GM19468 (cell line): Measurements from ENCODE around the gene BMERB1.
"Not testable (repeated sequence)": the region's sequence is repeated elsewhere in the genome, so short reads cannot be mapped to it uniquely, and the experiment has no call there.

Experiments used
- ATAC-seq: cut with Tn5 transposase; IDR thresholded peaks from one replicate; pipeline ENCODE4 v1.9.1; 2021; ENCODE audit warnings: mild to moderate bottlenecking, moderate library complexity, moderate number of reproducible peaks; ENCODE audit not compliant: unreplicated experiment; ENCODE audit errors: extremely low read depth

Gene BMERB1

DNA sequence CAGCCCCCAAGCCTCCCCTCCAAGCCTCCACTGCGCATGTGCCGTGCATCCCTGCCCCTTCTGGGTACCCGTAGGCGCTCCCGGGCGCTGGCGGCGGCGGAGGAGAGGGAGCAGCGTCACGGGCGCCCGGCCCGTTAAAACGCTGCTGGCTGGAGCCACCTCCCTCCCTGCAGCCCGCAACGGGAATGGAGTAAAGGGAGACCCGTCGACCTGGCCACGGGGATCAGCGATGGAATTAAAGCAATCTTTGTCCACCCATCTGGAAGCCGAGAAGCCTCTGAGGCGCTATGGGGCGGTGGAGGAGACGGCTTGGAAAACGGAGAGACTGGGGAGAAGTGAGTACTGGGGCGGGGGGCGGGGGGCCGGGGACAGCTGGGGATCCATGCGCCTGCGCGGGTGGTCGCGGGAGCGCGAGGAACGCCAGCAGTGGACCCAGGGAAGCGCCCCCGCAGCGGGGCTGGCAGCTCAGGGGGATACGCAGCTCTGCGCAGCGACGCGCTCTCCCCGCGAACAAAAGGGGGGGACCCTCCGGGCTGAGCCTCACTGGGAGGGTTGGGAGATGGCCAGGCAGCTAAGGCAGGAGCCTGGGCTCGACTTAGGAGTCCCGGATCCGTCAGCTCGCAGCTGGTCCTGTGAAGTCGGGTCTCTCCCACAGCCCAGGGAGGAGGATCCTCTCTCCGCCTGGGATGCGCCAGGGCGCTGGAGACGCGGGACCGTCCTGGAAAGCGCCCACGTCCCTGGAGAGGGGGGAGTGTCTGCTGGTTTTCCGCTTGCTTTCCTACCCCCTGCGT lies at the start of gene BMERB1:
Gene BMERB1 (plus strand): TSS at position 164 of the 791 bp plus-strand sequence. CDS start 66 bp downstream, at position 230.
- no peak for ATAC-seq

DNA sequence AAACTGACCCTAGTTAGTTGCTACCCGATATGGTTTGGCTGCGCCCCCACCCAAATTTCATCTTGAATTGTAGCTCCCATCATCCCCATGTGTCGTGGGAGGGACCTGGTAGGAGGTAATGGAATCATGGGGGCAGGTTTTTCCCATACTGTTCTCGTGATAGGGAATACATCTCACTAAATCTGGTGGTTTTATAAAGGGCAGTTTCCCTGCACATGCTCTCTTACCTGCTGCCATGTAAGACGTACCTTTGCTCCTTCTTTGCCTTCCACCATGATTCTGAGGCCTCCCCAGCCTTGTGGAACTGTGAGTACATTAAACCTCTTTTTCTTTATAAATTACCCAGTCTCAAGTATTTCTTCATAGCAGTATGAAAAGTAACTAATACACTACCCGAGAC lies 46.3 kb upstream of the BMERB1 start:
- ATAC-seq = not testable (repeated sequence)

DNA sequence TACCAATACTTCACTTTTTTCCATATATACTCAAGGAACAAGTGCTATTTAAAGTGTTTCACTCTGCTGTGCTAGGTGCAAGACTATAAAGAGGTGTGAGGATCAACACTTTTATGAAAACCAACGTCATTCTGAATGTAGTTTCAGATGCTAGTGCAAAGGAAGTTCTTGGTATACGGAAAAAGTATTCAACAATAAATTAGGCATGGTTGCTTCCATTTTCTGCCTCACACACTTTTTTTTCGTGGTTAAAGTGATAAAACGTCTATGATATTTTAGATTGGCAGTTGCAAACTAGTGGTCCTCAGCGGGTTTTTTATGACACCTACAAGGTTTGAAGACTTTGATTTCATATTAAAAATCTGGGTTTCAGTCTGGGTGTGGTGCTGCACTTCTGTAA lies 44.5 kb upstream of the BMERB1 start:
- not testable (repeated sequence) for ATAC-seq

DNA sequence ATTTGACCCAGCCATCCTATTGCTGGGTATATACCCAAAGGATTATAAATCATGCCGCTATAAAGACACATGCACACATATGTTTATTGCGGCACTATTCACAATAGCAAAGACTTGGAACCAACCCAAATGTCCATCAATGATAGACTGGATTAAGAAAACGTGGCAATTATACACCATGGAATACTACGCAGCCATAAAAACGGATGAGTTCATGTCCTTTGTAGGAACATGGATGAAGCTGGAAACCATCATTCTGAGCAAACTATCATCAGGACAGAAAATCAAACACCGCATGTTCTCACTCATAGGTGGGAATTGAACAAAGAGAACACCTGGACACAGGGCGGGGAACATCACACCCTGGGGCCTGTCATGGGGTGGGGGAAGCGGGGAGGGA lies 41.4 kb upstream of the BMERB1 start:
- not testable (repeated sequence) for ATAC-seq

DNA sequence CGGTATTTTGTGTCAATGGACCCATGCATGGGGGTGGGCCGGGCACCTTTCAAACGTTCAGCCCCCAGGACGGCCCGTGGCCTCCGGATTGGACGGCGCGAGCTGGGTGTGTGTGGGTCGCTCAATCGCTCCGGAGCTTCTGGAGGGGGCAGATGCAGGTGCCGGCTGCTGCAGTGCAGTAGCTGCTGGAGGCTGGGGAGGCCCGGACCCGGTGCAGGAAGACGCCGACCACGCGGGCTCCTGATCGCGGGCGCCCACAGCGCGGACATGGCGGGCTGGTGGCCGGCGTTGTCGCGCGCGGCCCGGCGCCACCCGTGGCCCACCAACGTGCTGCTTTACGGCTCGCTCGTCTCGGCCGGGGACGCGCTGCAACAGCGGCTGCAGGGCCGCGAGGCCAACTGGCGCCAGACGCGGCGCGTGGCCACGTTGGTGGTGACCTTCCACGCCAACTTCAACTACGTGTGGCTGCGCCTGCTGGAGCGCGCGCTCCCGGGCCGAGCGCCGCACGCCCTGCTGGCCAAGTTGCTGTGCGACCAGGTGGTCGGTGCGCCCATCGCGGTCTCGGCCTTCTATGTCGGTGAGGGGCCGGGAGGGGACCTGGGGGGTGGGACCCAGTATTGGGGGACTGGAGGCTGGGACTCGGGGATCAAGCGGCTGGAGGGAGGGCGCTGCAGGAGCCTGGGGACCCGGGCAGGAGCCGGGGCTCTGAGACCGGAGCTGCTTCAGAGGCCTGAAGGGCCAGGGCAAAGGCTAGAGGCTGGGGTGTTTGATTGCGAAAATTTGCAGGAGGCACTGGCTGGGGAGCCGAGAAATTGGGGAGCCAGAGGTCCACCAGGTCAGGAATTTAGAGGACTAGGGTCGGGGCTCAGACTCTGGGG lies 38.5 kb upstream of the BMERB1 start, which contains the start of gene MPV17L:
Gene MPV17L (plus strand): TSS at position 124 of the 878 bp plus-strand sequence. CDS start 144 bp downstream, at position 268.
- ATAC-seq = not testable (repeated sequence)

DNA sequence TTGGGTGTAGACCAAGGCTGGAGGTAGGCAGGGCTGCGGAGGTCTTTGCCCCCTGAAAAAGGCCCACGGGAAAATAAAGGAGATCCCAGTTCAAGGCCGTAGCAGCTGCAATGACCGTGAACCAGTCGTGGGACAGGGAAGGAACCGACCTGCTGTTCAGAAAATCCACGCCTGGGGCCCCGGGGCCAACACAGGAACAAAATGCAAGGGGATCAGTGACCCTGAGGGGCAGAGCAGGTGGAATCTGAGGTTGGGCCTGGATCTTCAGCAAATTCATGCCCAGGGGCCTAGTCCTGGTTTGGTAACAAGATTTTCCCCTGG lies 37.9 kb upstream of the BMERB1 start:
- ATAC-seq = not testable (repeated sequence)

DNA sequence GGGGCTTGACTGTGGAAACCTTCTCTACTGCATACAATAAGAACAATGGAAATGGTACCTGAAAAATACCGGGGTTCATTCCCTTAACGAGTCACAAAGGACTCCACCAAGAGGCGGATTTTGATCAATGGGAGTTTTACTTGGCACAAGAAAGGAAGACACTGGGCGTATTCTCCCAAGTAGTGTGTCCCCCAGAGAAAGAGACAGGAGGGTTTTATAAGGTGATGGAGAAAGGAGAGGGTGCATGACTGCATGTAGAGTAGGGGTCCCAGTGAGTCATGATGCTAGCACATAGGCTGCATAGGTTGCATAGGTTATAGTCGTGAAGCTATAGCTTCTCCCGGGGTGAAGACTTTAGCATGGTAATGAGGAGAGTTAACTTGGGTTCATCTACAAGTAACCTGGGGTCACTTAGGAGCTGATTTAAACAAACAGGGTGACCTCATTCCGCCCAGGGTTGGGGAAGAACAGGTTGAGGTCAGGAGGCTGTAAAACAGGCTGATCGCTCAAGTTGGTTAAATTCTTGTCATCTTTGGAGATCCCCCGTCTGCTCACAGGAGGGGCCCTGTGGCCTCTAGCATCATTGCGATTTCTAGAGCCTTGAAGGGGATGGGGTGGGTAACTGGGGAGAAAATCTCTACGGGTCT lies 37.3 kb upstream of the BMERB1 start:
- no peak for ATAC-seq

DNA sequence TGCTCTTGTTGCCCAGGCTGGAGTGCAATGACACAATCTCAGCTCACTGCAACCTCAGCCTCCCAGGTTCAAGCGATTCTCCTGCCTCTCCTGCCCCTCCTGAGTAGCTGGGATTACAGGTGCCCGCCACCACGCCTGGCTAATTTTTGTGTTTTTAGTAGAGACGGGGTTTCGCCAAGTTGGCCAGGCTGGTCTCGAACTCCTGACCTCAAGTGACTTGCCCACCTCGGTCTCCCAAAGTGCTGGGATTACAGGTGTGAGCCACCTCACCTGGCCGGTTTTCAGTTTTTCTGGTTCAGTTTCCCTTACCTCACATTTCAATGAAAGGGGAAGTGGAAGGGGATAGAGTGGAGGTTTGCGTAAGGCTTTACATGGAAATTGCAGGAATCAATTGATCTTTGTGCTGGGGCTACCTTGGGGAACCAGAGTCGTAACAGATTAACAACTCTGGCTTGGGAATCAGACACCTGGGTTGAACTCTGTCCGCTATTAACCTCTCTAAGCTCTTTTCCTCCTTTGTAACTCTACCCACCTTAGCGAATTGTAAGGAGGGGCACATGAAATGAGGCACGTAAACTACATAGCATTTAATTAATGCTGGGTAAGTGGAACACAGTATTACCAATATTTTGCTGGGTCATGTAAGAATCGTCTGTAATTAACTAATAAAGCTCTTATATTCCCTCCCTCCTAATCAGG lies 35.6 kb upstream of the BMERB1 start:
- no peak for ATAC-seq

DNA sequence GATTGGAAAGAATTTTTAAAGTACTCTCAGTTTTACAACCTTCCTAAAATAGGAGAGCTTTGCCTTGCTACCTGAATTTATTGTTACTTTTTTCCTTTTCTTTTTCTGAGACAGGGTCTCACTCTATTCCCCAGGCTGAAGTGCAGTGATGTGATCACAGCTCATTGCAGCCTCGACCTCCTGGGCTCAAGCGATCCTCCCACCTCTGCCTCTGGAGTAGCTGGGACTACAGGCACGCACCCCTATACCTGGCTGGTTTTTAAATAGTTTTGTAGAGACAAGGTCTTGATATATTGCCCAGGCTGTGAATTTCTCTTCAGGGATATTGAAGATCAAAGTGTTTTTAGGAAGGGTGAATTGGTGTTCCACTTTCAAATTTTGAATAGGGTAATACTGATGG lies 35.1 kb upstream of the BMERB1 start:
- ATAC-seq = no peak

DNA sequence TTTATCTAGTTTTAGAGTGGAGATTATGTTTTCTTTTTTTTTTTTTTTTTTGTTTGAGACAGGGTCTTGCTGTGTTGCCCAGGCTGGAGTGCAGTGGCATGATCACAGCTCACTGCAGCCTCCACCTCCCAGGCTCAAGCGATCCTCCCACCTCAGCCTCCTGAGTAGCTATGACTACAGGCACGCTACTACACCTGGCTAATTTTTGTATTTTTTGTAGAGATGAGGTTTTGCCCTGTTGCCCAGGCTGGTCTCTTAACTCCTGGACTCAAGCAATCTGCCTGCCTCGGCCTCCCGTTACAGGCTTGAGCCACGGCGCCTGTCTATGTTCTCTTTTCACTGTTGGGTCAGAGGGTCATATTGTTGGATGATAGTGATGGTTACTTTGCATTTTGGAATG lies 34.1 kb upstream of the BMERB1 start:
- not testable (repeated sequence) for ATAC-seq

DNA sequence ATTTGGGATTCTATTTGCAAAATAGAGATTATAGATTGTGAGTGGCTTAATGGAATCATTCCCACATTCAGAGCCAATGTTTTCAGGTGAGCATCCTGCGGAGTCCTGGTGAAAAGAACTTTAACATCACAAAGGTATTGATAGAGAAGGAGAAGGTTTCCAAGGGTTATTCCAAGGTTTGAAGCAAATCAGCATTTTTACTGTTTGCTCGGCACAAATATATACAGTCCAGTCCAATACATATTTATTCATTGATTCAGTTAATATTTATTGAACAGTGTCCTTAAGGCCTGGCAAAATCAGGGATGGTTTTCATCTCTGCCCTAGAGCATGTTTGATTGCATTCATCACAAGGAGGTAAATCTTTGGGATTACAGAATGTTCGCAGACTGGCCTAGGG lies 32.4 kb upstream of the BMERB1 start:
- no peak for ATAC-seq

DNA sequence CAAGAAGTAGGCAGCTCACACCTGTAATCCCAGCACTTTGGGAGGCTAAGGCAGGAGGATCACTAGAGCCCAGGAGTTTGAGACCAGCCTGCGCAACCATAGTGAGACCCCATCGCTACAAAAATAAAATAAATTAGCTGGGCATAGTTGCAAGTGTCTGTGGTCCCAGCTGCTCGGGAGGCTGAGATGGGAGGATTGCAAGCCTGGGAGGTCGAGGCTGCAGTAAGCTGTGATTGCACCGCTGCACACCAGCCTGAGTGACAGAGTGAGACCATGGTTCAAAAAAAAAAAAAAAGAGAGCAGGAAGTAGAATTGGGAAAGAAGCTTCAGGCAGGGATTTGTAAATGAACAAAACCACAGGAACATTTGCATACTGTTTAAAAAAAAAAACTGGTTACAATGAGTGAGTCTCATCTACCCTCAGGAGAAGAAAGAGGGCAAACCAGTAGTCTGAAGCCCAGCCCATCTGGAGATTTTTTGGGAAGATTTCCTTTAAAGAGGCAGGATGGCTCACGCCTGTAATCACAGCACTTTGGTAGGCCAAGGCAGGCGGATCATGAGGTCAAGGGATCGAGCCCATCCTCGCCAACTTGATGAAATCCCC lies 30.9 kb upstream of the BMERB1 start:
- no peak for ATAC-seq

DNA sequence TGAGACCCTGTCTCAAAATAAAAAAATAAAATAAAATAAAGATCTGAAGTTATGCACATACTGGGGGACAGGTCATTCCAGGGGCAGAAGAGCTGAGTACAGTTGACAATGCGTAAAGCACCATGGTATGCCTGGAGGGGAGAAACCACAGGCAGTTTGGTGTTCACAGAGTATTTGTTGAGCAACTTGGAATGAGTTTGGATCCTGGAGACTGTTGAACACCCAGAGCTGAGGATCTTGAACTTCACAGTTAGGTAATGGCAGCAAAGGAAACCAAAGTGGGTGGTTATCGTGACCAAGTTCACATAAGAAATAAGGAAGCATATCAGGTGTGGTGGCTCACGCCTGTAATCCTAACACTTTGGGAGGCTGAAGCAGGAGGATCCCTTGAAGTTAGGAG lies 30.3 kb upstream of the BMERB1 start:
- ATAC-seq = not testable (repeated sequence)

DNA sequence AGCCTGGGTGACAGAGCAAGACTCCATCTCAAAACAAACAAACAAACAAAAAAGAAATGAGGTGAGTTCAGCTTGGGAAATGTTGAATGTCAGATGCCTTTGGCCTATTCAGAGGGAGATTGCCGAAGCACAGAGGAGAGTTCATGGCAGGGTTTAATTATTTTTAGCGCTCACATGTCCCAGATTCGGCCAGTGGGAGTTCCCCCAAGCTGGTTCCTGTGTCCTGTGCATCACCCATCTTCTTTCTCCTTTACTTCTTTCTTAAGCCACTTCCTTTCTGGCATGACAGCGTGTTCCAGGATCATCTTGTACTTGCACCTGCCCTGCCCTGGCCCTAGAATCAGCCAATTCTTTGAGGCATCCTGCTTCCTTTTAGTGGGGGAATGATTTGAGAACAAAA lies 29.6 kb upstream of the BMERB1 start:
- ATAC-seq = no peak

DNA sequence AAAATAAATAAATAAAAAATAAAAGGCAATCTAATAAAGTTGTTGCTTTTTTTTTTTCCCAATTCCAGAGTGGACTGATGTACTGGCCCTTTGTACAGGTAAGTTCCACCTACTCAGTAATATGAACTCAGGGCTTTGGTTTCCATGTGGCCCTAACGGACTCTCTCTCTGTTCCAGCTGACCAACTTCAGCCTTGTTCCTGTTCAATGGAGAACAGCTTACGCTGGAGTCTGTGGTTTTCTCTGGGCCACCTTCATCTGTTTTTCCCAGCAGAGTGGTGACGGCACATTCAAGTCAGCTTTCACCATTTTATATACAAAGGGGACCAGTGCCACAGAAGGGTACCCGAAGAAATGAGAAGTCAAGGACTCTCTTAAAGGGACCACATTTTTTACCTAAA lies 26.6 kb upstream of the BMERB1 start:
- not testable (repeated sequence) for ATAC-seq

DNA sequence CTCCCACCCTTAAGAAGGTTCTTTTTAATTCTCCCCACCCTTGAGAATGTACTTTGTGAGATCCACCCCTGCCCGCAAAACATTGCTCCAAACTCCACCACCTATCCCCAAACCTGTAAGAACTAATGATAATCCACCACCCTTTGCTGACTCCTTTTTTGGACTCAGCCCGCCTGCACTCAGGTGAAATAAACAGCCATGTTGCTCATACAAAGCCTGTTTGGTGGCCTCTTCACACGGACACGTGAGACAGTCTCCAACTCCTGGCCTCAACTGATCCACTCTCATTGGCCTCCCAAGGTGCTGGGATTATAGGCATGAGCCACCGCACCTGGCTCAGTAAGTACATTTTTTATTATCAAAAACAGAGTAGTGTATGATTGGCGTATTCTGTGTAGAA lies 24.9 kb upstream of the BMERB1 start:
- not testable (repeated sequence) for ATAC-seq

DNA sequence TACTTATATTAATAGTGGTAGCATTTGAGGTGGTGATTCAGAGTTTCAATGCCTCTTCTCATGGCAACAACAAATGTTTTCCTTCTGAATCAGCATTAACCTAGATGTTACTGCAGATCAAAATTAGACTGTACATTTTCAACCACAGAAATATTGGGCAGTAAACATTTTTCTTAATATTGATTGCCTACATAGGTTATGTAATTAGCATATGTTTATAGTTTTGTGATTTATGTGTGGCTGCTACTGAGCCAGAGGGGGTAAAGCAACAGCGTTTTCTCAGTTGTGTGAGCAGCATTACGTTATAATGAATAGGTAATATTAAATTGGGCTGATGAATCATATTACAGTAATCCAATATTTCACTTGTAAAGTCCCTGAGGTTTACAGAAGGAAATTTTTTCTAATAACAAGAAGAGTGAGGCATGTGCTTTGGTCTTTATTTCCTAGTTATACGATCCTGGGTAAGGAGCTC lies 18.8 kb upstream of the BMERB1 start:
- no peak for ATAC-seq

DNA sequence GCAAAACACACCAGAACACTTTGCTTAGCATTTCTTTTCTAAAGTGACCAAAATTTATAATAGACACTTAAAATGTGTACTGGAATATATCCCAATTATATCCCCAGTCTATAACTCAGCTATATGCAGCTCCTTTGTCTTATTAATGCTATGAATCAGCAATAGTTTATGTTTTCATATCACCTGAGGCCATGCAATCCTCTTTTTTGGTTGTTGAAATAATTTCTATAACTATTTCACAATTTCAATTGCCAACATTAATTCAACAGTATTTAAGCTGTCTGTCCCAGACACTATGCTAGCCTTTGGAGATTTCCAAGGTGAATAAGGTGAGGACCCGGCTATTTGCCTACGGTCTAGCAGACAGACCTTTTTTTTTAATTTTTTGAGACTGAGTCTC lies 17.2 kb upstream of the BMERB1 start:
- ATAC-seq = no peak

DNA sequence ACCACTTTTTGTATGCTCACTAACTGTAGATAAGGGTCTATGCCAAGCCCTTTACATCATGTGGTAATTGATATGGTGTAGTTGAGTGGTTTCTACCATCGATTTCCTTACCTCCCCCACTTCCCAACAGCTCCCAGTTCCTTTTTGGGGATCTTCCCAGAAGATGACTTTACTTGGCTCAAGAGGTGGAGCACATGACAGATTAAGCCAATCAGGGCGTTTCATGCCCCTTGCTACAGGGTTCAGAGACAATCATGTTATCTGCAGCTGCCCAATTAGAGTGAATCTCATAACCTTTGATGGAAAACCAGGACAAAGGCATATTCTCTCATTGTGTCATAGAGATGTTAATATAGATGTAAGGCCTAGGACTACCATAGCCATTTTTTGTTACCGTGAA lies 16.2 kb upstream of the BMERB1 start:
- no peak for ATAC-seq

DNA sequence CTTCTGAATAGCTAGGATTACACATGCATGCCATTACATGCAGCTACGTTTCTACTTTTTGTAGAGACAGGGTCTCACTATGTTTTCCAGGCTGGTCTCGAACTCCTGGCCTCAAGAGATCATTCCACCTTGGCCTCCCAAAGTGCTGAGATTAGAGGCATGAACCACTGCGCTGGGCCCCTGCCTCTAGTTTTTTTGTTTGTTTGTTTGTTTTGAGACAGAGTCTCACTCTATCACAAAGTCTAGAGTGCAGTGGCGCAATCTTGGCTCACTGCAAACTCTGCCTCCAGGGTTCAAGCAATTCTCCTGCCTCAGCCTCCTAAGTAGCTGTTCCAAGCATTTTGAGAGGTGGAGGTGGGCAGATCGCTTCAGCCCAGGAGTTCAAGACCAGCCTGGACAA lies 12.7 kb upstream of the BMERB1 start:
- not testable (repeated sequence) for ATAC-seq
